GM12892 (cell line): ENCODE measurements around the gene CCDC188.

Source experiments
- POLR2A ChIP-seq: IDR thresholded peaks from 2 replicates; pipeline ENCODE4 v1.6.1; 2011; ENCODE audit warnings: low read depth, low read length, control low read depth
- POLR2AphosphoS5 ChIP-seq: IDR thresholded peaks from 2 replicates; pipeline ENCODE4 v1.6.1; 2011; ENCODE audit warnings: low read depth, low read length, control low read depth
- TAF1 ChIP-seq: IDR thresholded peaks from 2 replicates; pipeline ENCODE4 v1.6.1; 2011; ENCODE audit warnings: low read depth, mild to moderate bottlenecking, control low read depth, low read length, borderline replicate concordance

DNA sequence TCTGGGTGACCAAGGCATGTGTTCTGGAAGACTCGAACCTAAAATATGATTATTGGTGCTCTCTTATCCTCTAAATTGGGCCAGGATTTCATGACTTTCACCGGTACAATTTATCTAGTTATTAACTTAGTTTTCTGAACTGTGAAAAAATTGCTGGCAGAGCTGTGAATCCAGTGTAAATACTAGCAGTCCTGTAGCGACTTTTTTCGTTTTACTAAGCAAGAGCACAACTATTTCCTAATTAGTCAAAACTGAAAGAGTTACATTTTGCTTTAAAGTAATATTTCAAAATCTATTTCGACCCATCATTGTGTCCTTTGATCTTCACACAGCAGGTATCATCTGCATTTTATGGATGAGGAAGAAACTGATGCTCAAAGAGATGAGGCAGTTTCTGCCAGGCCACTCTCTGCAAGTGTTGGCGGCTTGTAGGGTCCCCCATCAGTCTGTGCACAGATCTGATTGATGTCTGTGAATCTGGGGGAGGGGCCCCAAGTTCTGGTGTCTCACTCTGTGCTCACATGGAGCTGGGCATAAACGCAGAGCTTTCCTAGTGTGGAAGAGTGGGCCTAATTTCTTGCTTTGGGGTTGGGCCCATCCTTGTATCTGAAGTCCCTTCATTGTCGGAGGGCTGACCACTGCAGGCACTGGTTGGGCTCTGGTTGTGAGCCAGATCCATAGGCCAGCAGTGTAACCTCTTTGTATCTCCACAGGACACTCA lies 32.4 kb downstream of the CCDC188 start:
- no peak for TF ChIP-seq POLR2A
- TF ChIP-seq TAF1 = no peak
- no peak for TF ChIP-seq POLR2AphosphoS5
